Uterus (tissue), 2 donors: ENCODE data around the gene LRRC1.

Experiments
- CTCF ChIP-seq, 4 experiments: fragments of 200-600 bp in 2 of 4; fragments of 450-650 bp in 2 of 4; sonication (generic) in 2 of 4; IDR thresholded peaks; one replicate each; pipeline ENCODE4 v1.5.1; 2016 to 2019; ENCODE audit warnings: antibody characterized with exemption in 4 of 4, mild to moderate bottlenecking in 2 of 4, moderate library complexity in 1 of 4
- POLR2A ChIP-seq, 2 donors: fragments of 450-650 bp; IDR thresholded peaks; one replicate each; pipeline ENCODE4 v1.6.1; 2016; ENCODE audit warnings: antibody characterized with exemption in 2 of 2, mild to moderate bottlenecking in 1 of 2, moderate library complexity in 1 of 2

- TF ChIP-seq CTCF (IDR thresholded peaks at IDR 0.05) (no peak), POLR2A (IDR thresholded peaks at IDR 0.05) (no peak)
Observed at GRCh38 chr6:53943395-53943794, 148.6 kb downstream of the LRRC1 start.
